GM23338 (cell line): ENCODE data around the gene IQSEC3. TPM values are rescaled to one million over a fixed set of nuclear protein-coding genes. Genes with fewer than 3 reads are reported as not detected.

Experiments used
- ATAC-seq: fragments of 200-7000 bp; cut with Tn5 transposase; 3 replicates; pipeline ENCODE4 v1.9.1; 2020
- DNase-seq: peaks from one replicate; pipeline ENCODE4 v3.0.0-alpha.2; 2015; ENCODE audit warnings: low spot score
- H2AFZ ChIP-seq: fragments of 200-600 bp; sonication (generic); 2 replicates; pipeline ENCODE4 v1.8.0; 2016; ENCODE audit warnings: antibody characterized with exemption, mild to moderate bottlenecking, moderate library complexity
- H3F3A ChIP-seq: fragments of 200-600 bp; sonication (generic); replicated peaks from 2 replicates; pipeline ENCODE4 v1.8.0; 2017; ENCODE audit warnings: antibody characterized with exemption, mixed run types, low read depth
- H3K27ac ChIP-seq: fragments of 200-600 bp; sonication (generic); 2 replicates; pipeline ENCODE4 v1.6.1; 2016; ENCODE audit warnings: low read depth
- H3K27me3 ChIP-seq: fragments of 200-600 bp; sonication (generic); 2 replicates; pipeline ENCODE4 v1.8.0; 2016; ENCODE audit warnings: mild to moderate bottlenecking, mixed run types, moderate library complexity; ENCODE audit not compliant: insufficient read depth
- H3K36me3 ChIP-seq: fragments of 200-600 bp; sonication (generic); 2 replicates; pipeline ENCODE4 v1.8.0; 2016; ENCODE audit warnings: mild to moderate bottlenecking; ENCODE audit not compliant: insufficient read depth
- H3K4me1 ChIP-seq: fragments of 200-600 bp; sonication (generic); 2 replicates; pipeline ENCODE4 v1.8.0; 2016; ENCODE audit warnings: mild to moderate bottlenecking, moderate library complexity; ENCODE audit not compliant: insufficient read depth
- H3K4me2 ChIP-seq: fragments of 200-600 bp; sonication (generic); 2 replicates; pipeline ENCODE4 v1.7.1; 2017; ENCODE audit warnings: mixed run types
- H3K4me3 ChIP-seq: fragments of 200-600 bp; sonication (generic); 2 replicates; pipeline ENCODE4 v1.6.1; 2016; ENCODE audit warnings: mixed run types
- H3K79me2 ChIP-seq: fragments of 200-600 bp; sonication (generic); replicated peaks from 2 replicates; pipeline ENCODE4 v1.8.0; 2017; ENCODE audit warnings: mild to moderate bottlenecking; ENCODE audit not compliant: insufficient read depth
- H3K9me2 ChIP-seq: fragments of 200-600 bp; sonication (generic); 2 replicates; pipeline ENCODE4 v1.8.0; 2017; ENCODE audit not compliant: insufficient read depth
- H4K20me1 ChIP-seq: fragments of 200-600 bp; sonication (generic); replicated peaks from 2 replicates; pipeline ENCODE4 v1.8.0; 2017; ENCODE audit warnings: mild to moderate bottlenecking; ENCODE audit not compliant: insufficient read depth
- H3K27ac Mint-ChIP-seq: 2 replicates; pipeline ENCODE4 v1.8.0; 2020; ENCODE audit warnings: inconsistent platforms, mild to moderate bottlenecking, moderate library complexity, mixed read lengths
- H3K27me3 Mint-ChIP-seq: 3 replicates; pipeline ENCODE4 v1.8.0; 2022; ENCODE audit warnings: low read depth, mild to moderate bottlenecking, moderate library complexity, mixed read lengths, inconsistent platforms; ENCODE audit not compliant: insufficient read depth, poor library complexity
- H3K36me3 Mint-ChIP-seq: 3 replicates; pipeline ENCODE4 v1.8.0; 2021; ENCODE audit warnings: low read depth, mild to moderate bottlenecking, inconsistent platforms, moderate library complexity, mixed read lengths
- H3K4me1 Mint-ChIP-seq: 3 replicates; pipeline ENCODE4 v1.8.0; 2020; ENCODE audit warnings: mild to moderate bottlenecking, inconsistent platforms, mixed read lengths
- H3K4me3 Mint-ChIP-seq: 3 replicates; pipeline ENCODE4 v1.8.0; 2021; ENCODE audit warnings: moderate library complexity, mild to moderate bottlenecking, inconsistent platforms, mixed read lengths
- H3K9me3 Mint-ChIP-seq: 3 replicates; pipeline ENCODE4 v1.8.0; 2020; ENCODE audit warnings: moderate library complexity, mild to moderate bottlenecking, inconsistent platforms, mixed read lengths
- CREB1 ChIP-seq: fragments of 250-450 bp; sonication (Bioruptor Pico); IDR thresholded peaks from 2 replicates; pipeline ENCODE4 v1.5.0; 2020; ENCODE audit warnings: low read depth, mild to moderate bottlenecking, moderate library complexity
- CTCF ChIP-seq, 2 experiments: fragments of 200-600 bp in 1 of 2; sonication (generic) in 1 of 2; conservative IDR thresholded peaks; 2 replicates each; pipeline versions ENCODE4 v1.5.1 to v1.6.1; 2016 to 2017; ENCODE audit warnings: antibody characterized with exemption in 2 of 2, low read depth in 2 of 2, mild to moderate bottlenecking in 2 of 2, moderate library complexity in 1 of 2
- EZH2phosphoT487 ChIP-seq: fragments of 200-600 bp; sonication (generic); IDR thresholded peaks from one replicate; pipeline ENCODE4 v1.8.1; 2018; ENCODE audit warnings: antibody characterized with exemption; ENCODE audit not compliant: unreplicated experiment
- JUNB ChIP-seq: IDR thresholded peaks from one replicate; pipeline ENCODE4 v1.6.1; 2016; ENCODE audit warnings: antibody characterized with exemption; ENCODE audit not compliant: unreplicated experiment
- POLR2AphosphoS5 ChIP-seq: IDR thresholded peaks from 2 replicates; pipeline ENCODE4 v1.6.1; 2016; ENCODE audit warnings: antibody characterized with exemption, low read depth
- REST ChIP-seq: IDR thresholded peaks from one replicate; pipeline ENCODE4 v1.6.1; 2018; ENCODE audit warnings: antibody characterized with exemption; ENCODE audit not compliant: unreplicated experiment
- STAT1 ChIP-seq: IDR thresholded peaks from one replicate; pipeline ENCODE4 v1.6.1; 2016; ENCODE audit warnings: antibody characterized with exemption; ENCODE audit not compliant: unreplicated experiment
- ZNF114 ChIP-seq: fragments of 250-450 bp; sonication (Bioruptor Pico); IDR thresholded peaks from 2 replicates; pipeline ENCODE4 v1.5.0; 2020; ENCODE audit warnings: mild to moderate bottlenecking, moderate library complexity
- ZNF331 ChIP-seq: fragments of 250-450 bp; sonication (Bioruptor Pico); IDR thresholded peaks from 2 replicates; pipeline ENCODE4 v1.5.0; 2020; ENCODE audit warnings: low read depth, mild to moderate bottlenecking, moderate library complexity
- ZNF462 ChIP-seq: fragments of 250-450 bp; sonication (Bioruptor Pico); IDR thresholded peaks from 2 replicates; pipeline ENCODE4 v1.5.0; 2020; ENCODE audit warnings: mild to moderate bottlenecking, moderate library complexity
- polyA plus RNA-seq: library from polyadenylated mRNA; unstranded; fragments of >200 nt; fragmentation: Nextera tagmentation; extraction: Ambion mirVana; gene quantifications from 2 replicates; pipeline ENCODE4 v1.2.1, GENCODE V29; 2016
- total RNA-seq: library from RNA; depleted of rRNA; stranded (reverse); fragments of >200 nt; shearing (Covaris generic); gene quantifications from 2 replicates; pipeline ENCODE4 v1.2.3, GENCODE V29; 2014

The IQSEC3 gene
- total and polyA plus RNA-seq, 2 experiments from 2014 or later, result 2.1 to 3.6 TPM

- H3K4me2 ChIP-seq, result no peak overlapping the region
- TF ChIP-seq ZNF114 (CRISPR knock-in tag) (no peak), POLR2AphosphoS5 (no peak), STAT1 (no peak), CREB1 (CRISPR knock-in tag) (no peak), REST (no peak), EZH2phosphoT487 (no peak), JUNB (no peak), ZNF462 (CRISPR knock-in tag) (no peak), ZNF331 (CRISPR knock-in tag) (no peak), CTCF (conservative IDR thresholded peaks at IDR 0.05; ENCODE audit: low read depth in 2 of 2) (no peak)
- Mint-ChIP-seq H3K36me3 (peaks cover 12% of the 10 kb centered on the region; the same call in 2 of the 3 replicates), H3K4me1 (no peaks in the 10 kb centered on the region), H3K4me3 (no peak overlapping the region), H3K27ac (no peak overlapping the region), H3K9me3 (no peaks in the 10 kb centered on the region), H3K27me3 (no peaks in the 10 kb centered on the region)
- ATAC-seq, result no peak
- H3K4me3 ChIP-seq, result no peak overlapping the region
- no peak overlapping the region for H2AFZ ChIP-seq
- H3K9me2 ChIP-seq, result no peaks in the 10 kb centered on the region
- H3K27ac ChIP-seq, result no peak overlapping the region
- DNase-seq, result no peak
- no peaks in the 10 kb centered on the region for H3K36me3 ChIP-seq
- no peaks in the 10 kb centered on the region; the same call in 1 of the 2 replicates for H4K20me1 ChIP-seq
- no peaks in the 10 kb centered on the region for H3K79me2 ChIP-seq
- H3K4me1 ChIP-seq, result no peaks in the 10 kb centered on the region
- H3K27me3 ChIP-seq, result no peaks in the 10 kb centered on the region
- H3F3A ChIP-seq, result no peaks in the 10 kb centered on the region
Observed at GRCh38 chr12:20757-21156, 45.8 kb upstream of the IQSEC3 start.
